PC-9 (cell line): ENCODE data around the gene ARHGAP24. TPM values are rescaled to one million over a fixed set of nuclear protein-coding genes. Genes with fewer than 3 reads are reported as not detected.

ENCODE experiments used
- BruUV-seq: library from RNA; stranded (reverse); fragments of 400-500 nt; replicated peaks from 2 replicates; lab custom pipeline; 2021; lab: Mats Ljungman, UMichigan
- CTCF ChIA-PET: fragments of 300-600 bp; sonication (Branson Sonifier 250); formaldehyde crosslinking; loops from one replicate; lab custom pipeline; 2022; ENCODE audit warnings: antibody characterized with exemption; lab: Charles Lee
- POLR2A ChIA-PET: fragments of 300-600 bp; sonication (Branson Sonifier 250); formaldehyde crosslinking; loops from one replicate; lab custom pipeline; 2022; ENCODE audit warnings: antibody characterized with exemption; ENCODE audit not compliant: unreplicated experiment; lab: Charles Lee
- DNase-seq, 2 experiments: peaks; one replicate each; pipeline versions ENCODE4 v3.0.0 to v3.0.0-alpha.2; 2015 to 2022; ENCODE audit warnings: mixed read lengths in 1 of 2
- H2AFZ ChIP-seq: fragments of 200-600 bp; sonication (generic); 2 replicates; pipeline ENCODE4 v1.8.1; 2017; ENCODE audit warnings: antibody characterized with exemption
- H3F3A ChIP-seq: fragments of 200-600 bp; sonication (generic); 2 replicates; pipeline ENCODE4 v1.8.1; 2017; ENCODE audit warnings: antibody characterized with exemption, mild to moderate bottlenecking, low read depth; ENCODE audit not compliant: insufficient read depth
- H3K27ac ChIP-seq: fragments of 200-600 bp; sonication (generic); 2 replicates; pipeline ENCODE4 v1.6.1; 2016; ENCODE audit warnings: mixed run types
- H3K27me3 ChIP-seq: fragments of 200-600 bp; sonication (generic); 2 replicates; pipeline ENCODE4 v1.6.1; 2016; ENCODE audit warnings: low read depth, mixed run types; ENCODE audit not compliant: insufficient read depth
- H3K36me3 ChIP-seq: fragments of 200-600 bp; sonication (generic); 2 replicates; pipeline ENCODE4 v1.6.1; 2016; ENCODE audit warnings: low read depth, mixed run types
- H3K4me1 ChIP-seq: fragments of 200-600 bp; sonication (generic); replicated peaks from 2 replicates; pipeline ENCODE4 v1.6.1; 2016; ENCODE audit warnings: mixed run types; ENCODE audit not compliant: insufficient read depth
- H3K4me2 ChIP-seq: fragments of 200-600 bp; sonication (generic); 2 replicates; pipeline ENCODE4 v1.6.1; 2017; ENCODE audit warnings: mixed run types
- H3K4me3 ChIP-seq: fragments of 200-600 bp; sonication (generic); 2 replicates; pipeline ENCODE4 v1.6.1; 2016; ENCODE audit warnings: mixed run types
- H3K79me2 ChIP-seq: fragments of 200-600 bp; sonication (generic); 2 replicates; pipeline ENCODE4 v1.6.1; 2017; ENCODE audit warnings: low read depth, mixed run types
- H3K9me2 ChIP-seq: fragments of 200-600 bp; sonication (generic); 2 replicates; pipeline ENCODE4 v1.8.1; 2017; ENCODE audit warnings: mild to moderate bottlenecking; ENCODE audit not compliant: insufficient read depth
- H3K9me3 ChIP-seq: fragments of 200-600 bp; sonication (generic); 2 replicates; pipeline ENCODE4 v1.8.1; 2016; ENCODE audit warnings: low read depth; ENCODE audit not compliant: insufficient read depth
- H4K20me1 ChIP-seq: fragments of 200-600 bp; sonication (generic); 2 replicates; pipeline ENCODE4 v1.8.1; 2017; ENCODE audit not compliant: insufficient read depth
- EZH2 ChIP-seq: fragments of 200-600 bp; sonication (generic); IDR thresholded peaks from 2 replicates; pipeline ENCODE4 v1.8.0; 2017; ENCODE audit warnings: antibody characterized with exemption, low read depth
- intact Hi-C: fragments of 100-400 bp; cut with micrococcal nuclease; formaldehyde crosslinking; loops from one replicate; pipeline ENCODE4 v1.10.0; 2022; ENCODE audit not compliant: unreplicated experiment
- total RNA-seq: library from RNA; stranded (reverse); gene quantifications from 2 replicates; pipeline ENCODE4 v1.2.3, GENCODE V29; 2021
- TF ChIP-seq, protein P1 (sequence below): fragments of 200-600 bp; sonication (generic); conservative IDR thresholded peaks from 2 replicates; pipeline ENCODE4 v1.6.1; 2017; ENCODE audit warnings: mixed run types, antibody characterized with exemption, mild to moderate bottlenecking, moderate library complexity

The ARHGAP24 gene
- total RNA-seq, 1 experiment from 2014 or later: 2.2 TPM

DNA sequence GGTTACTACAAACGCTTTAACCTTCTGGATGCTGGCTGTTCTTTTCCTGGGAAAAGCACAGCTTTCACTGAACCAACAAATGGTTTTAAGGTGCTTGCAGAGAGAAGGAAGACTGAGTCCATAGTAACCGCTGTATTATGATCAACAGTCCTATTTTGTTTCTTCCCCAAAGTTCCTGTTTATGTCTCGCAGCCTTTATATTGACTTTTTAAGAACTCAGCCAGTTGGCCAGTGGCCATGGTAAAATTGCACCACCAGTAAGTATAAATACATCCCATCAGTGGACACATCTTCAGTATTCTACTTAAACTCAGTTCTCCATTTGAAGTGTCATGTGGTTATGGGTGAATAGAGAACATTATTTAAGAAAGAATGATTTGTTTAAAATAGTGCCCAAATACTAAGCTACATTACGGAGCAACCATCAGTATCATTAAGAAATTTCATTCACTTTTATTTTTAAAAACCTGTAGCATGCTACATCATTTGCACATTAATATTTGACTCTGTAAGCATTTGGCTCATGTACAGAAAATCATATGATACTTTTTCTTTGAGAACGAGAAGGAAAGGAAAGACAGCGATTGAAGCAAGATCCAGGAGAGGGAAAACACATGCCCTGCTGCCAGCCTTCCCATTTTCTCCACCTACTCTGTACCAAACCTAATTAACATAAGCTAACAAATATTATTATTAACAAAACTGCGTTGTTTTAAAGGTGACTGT, 287.0 kb downstream of the ARHGAP24 start:
- no peak for TF ChIP-seq EZH2
- TF ChIP-seq, protein P1, sequence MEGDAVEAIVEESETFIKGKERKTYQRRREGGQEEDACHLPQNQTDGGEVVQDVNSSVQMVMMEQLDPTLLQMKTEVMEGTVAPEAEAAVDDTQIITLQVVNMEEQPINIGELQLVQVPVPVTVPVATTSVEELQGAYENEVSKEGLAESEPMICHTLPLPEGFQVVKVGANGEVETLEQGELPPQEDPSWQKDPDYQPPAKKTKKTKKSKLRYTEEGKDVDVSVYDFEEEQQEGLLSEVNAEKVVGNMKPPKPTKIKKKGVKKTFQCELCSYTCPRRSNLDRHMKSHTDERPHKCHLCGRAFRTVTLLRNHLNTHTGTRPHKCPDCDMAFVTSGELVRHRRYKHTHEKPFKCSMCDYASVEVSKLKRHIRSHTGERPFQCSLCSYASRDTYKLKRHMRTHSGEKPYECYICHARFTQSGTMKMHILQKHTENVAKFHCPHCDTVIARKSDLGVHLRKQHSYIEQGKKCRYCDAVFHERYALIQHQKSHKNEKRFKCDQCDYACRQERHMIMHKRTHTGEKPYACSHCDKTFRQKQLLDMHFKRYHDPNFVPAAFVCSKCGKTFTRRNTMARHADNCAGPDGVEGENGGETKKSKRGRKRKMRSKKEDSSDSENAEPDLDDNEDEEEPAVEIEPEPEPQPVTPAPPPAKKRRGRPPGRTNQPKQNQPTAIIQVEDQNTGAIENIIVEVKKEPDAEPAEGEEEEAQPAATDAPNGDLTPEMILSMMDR: no peak
- H3K9me3 ChIP-seq: no peaks in the 10 kb centered on the region
- H3K27ac ChIP-seq: no peak overlapping the region
- no peaks in the 10 kb centered on the region for H3K36me3 ChIP-seq
- H3K4me1 ChIP-seq: no peaks in the 10 kb centered on the region
- DNase-seq: no peak
- H3F3A ChIP-seq: no peaks in the 10 kb centered on the region
- no peak overlapping the region for H3K4me2 ChIP-seq
- no peak overlapping the region for H2AFZ ChIP-seq
- intact Hi-C loops: no loop called here
- no peaks in the 10 kb centered on the region for H3K79me2 ChIP-seq
- H3K4me3 ChIP-seq: no peak overlapping the region
- no peaks in the 10 kb centered on the region for H3K27me3 ChIP-seq
- no peaks in the 10 kb centered on the region for H3K9me2 ChIP-seq
- POLR2A ChIA-PET: no interaction called here
- BruUV-seq: no TSS peak
- CTCF ChIA-PET: no interaction called here
- no peaks in the 10 kb centered on the region for H4K20me1 ChIP-seq

- no peaks in the 10 kb centered on the region for H3K9me3 ChIP-seq
- H4K20me1 ChIP-seq: no peaks in the 10 kb centered on the region
- no peaks in the 10 kb centered on the region for H3K27me3 ChIP-seq
- H3K27ac ChIP-seq: no peak overlapping the region
- no peak for DNase-seq
- no peak overlapping the region for H3K4me2 ChIP-seq
- intact Hi-C loops: no loop called here
- TF ChIP-seq EZH2: no peak
- TF ChIP-seq, protein P1: no peak
- BruUV-seq: no TSS peak
- no peak overlapping the region for H2AFZ ChIP-seq
- ChIA-PET CTCF (no interaction called here), POLR2A (no interaction called here)
- no peaks in the 10 kb centered on the region for H3K79me2 ChIP-seq
- no peaks in the 10 kb centered on the region for H3F3A ChIP-seq
- no peak overlapping the region for H3K4me3 ChIP-seq
- H3K36me3 ChIP-seq: no peaks in the 10 kb centered on the region
- no peaks in the 10 kb centered on the region for H3K9me2 ChIP-seq
- H3K4me1 ChIP-seq: no peaks in the 10 kb centered on the region
These were observed 287.6 kb downstream of the ARHGAP24 start for GRCh38 chr4:85762529-85762871.

- H3K9me2 ChIP-seq: no peaks in the 10 kb centered on the region
- no peaks in the 10 kb centered on the region for H3K79me2 ChIP-seq
- no peaks in the 10 kb centered on the region for H3K27me3 ChIP-seq
- no peaks in the 10 kb centered on the region for H3F3A ChIP-seq
- TF ChIP-seq, protein P1: no peak
- no peak for TF ChIP-seq EZH2
- ChIA-PET CTCF (no interaction called here), POLR2A (no interaction called here)
- DNase-seq: no peak
- no peak overlapping the region for H2AFZ ChIP-seq
- H3K4me2 ChIP-seq: no peak overlapping the region
- no peaks in the 10 kb centered on the region for H3K36me3 ChIP-seq
- H4K20me1 ChIP-seq: no peaks in the 10 kb centered on the region
- no peaks in the 10 kb centered on the region for H3K4me1 ChIP-seq
- H3K4me3 ChIP-seq: no peak overlapping the region
- H3K27ac ChIP-seq: no peak overlapping the region
- H3K9me3 ChIP-seq: no peaks in the 10 kb centered on the region
- no TSS peak for BruUV-seq
- intact Hi-C loops: no loop called here
These were observed 288.3 kb downstream of the ARHGAP24 start for GRCh38 chr4:85763202-85763601.
